Posterior vena cava (tissue), 2 donors: Measurements from ENCODE around the gene SCYL1. TPM values are rescaled to one million over a fixed set of nuclear protein-coding genes. Genes with fewer than 3 reads are reported as not detected.
"Not testable (repeated sequence)": the region's sequence is repeated elsewhere in the genome, so short reads cannot be mapped to it uniquely, and the experiment has no call there.

Experiments
- DNase-seq: peaks from one replicate; pipeline ENCODE4 v3.0.0-alpha.2; 2020; ENCODE audit warnings: low spot score
- intact Hi-C, 2 donors: fragments of 100-400 bp; cut with DNase I; formaldehyde crosslinking; loops; one replicate each; pipeline versions ENCODE4 v1.14.1 to v1.14.2; 2022 to 2023
- total RNA-seq, 2 donors: library from RNA; stranded (reverse); fragmentation: NEBNext Ultra II Directional; extraction: Animal tissue kit (Norgen Biotek cat#: 25700); gene quantifications; one replicate each; pipeline ENCODE4 v1.2.1, GENCODE V29; 2021
- donor health status: DM: yes; HTN: yes; CAD: no.
- donor health status: DM: yes; HTN: yes; CAD: no.

The SCYL1 gene
- total RNA-seq, 2 donors from 2014 or later = 66.3 to 74.3 TPM

DNA sequence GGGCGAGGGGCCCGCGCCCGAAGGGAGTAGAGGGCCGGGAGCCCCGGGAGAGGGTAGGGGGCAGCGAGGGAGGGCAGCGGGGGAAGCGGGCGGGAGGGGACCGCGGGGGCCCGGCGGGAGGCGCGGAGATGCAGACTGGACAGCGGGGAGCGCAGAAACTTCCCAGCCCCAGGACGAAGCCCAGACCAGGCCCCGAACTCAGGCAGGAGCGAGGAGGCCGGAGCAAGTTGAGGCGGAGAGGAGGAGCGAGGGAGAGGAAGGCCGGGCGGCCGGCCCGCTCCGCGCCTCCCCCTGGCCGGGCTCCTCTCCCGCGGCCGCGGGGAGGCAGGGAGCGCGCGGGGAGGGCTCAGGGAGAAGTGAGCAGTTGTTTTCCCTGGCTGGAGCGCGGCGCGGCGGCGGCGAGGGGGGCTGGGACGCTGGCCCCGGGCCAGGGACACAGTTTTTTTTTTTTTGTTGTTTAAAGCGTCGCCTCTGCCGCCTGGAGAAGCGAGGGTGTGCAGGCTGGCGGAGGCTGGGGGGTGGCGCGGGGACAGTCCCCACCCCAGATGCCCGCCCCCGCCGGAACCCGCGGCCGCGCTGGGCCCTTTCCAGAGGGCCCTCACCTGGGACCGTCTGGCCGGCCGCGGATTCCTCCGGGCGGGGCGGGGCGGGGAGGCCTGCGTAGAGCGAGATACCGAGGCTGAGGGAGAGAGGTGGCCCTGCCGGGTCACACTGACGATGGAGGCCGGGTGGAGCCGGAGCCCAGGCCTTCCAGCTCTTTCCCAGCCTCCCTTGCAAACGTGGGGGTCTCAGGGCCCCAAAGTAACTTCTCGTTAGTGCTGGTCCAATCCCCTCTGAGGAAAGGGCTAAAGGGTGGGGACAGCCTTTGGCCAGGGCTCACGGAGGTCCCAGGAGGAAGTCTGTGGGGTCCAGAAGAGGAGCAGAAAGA is 33.4 kb downstream of the SCYL1 start, which contains the start of gene LTBP3:
Gene LTBP3, minus strand, starts transcription at position 358 of the 928 bp plus-strand sequence. CDS start 400 bp downstream, outside the sequence.
- peak; percentile 94 for DNase-seq
- intact Hi-C loops = loop anchor here in 1 of 2 donors (5.0 kb wide), 1 partner anchor 404 kb away; the partner anchor contains the start of gene SART1

DNA sequence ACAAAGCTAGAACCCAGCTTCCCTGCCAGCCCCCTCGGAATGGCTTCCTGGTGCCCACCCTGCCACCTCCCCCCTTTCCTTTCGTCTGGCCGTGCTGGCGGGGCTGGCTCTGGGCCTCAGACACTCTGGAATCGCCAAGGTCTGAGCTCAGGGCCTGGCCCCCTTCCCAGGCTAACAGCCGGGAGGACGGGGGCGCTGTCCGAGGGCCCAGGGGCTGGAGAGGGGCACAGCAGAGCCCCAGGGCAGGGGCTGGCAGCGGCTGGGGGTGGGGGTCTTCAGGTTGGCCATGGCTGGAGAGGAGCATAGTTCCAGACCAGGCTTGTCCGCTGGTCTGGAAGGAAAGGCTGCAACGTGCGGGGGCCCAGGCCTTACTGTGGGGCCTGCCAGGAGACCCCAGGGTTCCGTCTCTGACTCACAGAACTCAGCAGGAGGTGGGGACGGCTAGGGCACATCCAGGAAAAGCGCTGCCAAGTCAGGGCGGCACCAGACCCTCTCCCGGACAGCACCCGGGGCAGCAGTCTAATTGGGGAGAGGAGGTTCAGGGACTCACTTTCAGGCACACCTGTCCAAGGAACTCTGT is 34.1 kb downstream of the SCYL1 start:
- intact Hi-C loops = loop anchor here in 1 of 2 donors (5.0 kb wide), 1 partner anchor 403 kb away; the partner anchor contains the start of gene SART1
- no peak for DNase-seq

GRCh38 chr11:65559535-65559934 is 34.7 kb downstream of the SCYL1 start:
- DNase-seq = no peak
- intact Hi-C loops = loop anchor here in 1 of 2 donors (5.0 kb wide), 1 partner anchor 403 kb away; the partner anchor contains the start of gene SART1

- intact Hi-C loops = loop anchor here in 1 of 2 donors (5.0 kb wide), 1 partner anchor 402 kb away; the partner anchor contains the start of gene SART1
- no peak for DNase-seq
These were observed 35.2 kb downstream of the SCYL1 start for GRCh38 chr11:65559951-65560537.

GRCh38 chr11:65560555-65561418 is 35.9 kb downstream of the SCYL1 start:
- intact Hi-C loops = no loop called here

GRCh38 chr11:65562020-65562419 is 37.1 kb downstream of the SCYL1 start:
- intact Hi-C loops = no loop called here
- DNase-seq = no peak

More at GRCh38 chr11:65560555-65561418, 35.9 kb downstream of the SCYL1 start:
- DNase-seq = no peak

DNA sequence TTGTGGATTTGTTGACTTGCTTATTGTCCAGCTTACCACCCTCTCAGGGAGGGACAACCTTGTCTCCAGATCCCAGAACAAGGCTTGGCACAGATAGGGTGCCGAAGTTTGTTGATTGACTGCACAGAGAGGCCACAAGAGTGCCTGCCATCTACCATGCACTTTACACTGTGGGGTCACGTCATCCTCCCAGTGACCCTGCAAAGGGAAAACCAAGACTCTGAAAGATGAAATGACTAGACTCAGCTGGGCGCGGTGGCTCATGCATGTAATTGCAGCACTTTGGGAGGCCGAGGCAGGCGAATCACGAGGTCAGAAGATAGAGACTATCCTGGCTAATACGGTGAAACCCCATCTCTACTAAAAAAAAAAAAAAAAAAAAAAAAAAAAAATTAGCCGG is 37.9 kb downstream of the SCYL1 start:
- intact Hi-C loops = no loop called here
- no peak for DNase-seq

DNA sequence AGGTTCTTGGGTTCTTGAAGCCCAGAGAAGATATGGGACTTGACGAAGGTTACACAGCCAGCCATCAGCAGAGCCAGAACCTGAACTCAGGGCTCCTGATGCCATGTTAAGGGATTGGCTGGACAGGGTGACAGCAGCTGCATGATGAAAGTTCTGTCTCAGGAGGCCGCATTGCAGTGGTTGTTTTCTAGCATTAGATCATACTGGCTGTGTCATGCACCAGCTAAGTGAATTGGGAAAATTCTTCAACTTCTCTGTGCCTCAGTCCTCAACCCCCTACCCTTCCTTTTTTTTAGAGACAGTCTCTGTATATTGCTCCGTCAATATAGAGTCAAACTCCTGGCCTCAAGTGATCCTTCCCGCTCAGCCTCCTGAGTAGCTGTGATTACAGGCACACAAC is 38.7 kb downstream of the SCYL1 start:
- intact Hi-C loops = no loop called here

DNA sequence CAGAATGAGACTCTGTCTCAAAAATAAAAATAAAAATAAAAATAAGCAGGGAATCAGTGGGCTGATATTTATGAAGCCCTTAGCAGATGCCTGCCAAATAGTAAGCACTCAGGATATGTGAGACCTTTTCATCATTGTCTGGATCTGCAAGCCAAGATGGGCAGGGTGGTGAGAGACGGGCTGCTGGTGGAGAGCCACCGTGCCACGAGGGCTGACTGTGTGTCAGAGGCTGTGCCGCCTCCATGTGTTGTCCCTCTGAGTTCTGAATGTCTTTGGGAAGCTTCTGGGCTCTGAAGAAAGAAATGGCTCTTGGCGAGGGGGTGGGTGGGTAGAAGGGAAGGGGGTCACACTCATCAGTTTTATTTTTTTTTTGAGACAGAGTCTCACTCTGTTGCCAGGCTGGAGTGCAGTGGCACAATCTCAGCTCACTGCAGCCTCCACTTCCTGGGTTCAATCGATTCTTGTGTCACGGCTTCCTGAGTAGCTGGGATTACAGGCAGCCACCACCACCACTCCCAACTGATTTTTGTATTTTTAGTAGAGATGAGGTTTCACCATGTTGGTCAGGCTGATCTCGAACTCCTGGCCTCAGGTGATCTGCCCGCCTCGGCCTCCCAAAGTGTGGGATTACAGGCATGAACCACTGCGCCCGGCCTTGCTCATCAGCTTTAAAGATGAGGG is 40.1 kb downstream of the SCYL1 start:
- intact Hi-C loops, DNase-seq: not testable (repeated sequence)

More for the DNA sequence above, 38.7 kb downstream of the SCYL1 start:
- DNase-seq = no peak

DNA sequence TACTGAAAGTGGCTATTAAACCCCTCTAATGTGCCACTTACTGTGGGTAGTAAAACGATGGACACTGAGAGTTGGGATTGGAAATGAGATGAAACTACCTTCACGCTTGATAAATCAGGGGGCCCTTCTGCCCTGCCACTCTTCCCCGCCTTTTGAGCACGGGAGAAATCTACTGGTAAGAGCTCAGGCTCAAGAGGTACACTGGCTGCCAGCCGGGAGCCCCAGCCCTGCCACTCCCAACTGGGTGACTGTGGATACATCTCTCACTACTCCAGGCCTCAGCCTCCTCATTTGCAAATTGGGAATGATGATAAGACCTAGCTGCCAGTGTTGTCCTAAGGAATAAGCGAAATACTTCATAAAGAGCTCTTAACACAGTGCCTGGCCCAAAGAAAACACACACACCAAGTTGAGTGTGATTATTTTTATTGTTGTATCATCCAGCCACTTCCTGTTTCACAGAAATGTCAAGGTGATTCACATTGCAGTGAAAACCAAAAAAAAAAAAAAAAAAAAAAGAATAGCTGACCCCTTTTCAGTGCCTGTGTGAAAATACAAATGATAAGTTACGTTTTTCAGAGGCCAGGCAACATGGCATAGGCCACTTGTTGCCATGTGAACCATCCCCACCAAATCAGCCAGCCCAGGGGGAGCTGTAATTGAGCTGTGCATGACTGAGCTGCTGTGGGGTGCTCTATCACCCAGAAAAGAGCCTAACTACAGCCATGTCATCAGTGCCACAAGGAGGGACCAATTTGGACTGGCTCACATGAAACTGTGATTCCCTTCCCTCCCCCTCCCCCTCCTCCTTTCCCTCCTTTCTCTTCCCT is 41.0 kb downstream of the SCYL1 start:
- no peak for DNase-seq
- intact Hi-C loops = no loop called here

DNA sequence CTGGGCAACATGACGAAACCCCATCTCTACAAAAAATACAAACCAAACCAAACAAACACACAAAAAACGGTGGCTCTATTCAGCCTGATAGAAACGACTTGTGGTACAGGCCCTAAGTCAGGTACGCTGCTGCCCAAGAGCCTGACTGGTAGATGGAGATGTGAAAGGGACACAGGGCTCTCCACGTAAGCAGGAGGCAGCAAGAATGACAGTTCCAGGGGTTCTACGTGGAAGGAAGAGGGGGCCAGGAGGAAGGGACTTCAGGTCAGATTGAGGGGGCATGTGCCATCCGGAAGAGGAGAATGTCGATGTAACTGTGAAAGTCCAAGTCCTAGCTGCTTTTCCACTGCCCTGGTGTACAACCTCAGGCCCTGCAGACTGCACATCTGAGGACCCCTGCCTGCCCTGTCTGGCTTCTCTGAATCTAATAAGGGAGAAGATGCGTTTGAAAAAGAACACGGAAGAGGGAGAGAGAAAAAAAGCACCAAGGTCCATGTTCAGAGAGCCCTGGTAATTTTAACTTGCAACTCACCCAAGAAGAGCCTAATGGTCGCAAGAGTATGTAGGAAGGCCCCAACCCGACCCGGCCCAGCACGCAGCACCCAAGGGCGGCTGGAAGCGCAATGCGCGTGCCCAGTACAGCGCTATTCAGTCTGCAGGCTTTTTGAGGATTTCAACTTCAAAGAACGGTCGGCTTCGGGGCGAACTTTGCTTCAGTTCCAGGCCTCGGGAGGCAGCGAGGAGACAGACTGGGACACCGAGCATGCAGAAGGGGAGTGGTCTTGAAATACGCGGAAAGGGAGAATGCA is 44.5 kb downstream of the SCYL1 start:
- DNase-seq = no peak
- intact Hi-C loops = no loop called here

GRCh38 chr11:65569973-65570918 is 45.4 kb downstream of the SCYL1 start, which contains the start of gene ZNRD2:
TSS of gene ZNRD2 (plus strand) at chr11:65570477. CDS start at chr11:65570492, 15 bp downstream.
- intact Hi-C loops = no loop called here
- DNase-seq = peak; percentile 100

GRCh38 chr11:65571420-65571819 is 46.5 kb downstream of the SCYL1 start:
- intact Hi-C loops = no loop called here
- no peak for DNase-seq

GRCh38 chr11:65571940-65572339 is 47.1 kb downstream of the SCYL1 start:
- DNase-seq = no peak
- intact Hi-C loops = no loop called here

- intact Hi-C loops = no loop called here
- peak; percentile 97 for DNase-seq
These were observed 47.6 kb downstream of the SCYL1 start, which contains the start of gene FAM89B for GRCh38 chr11:65572356-65573051. TSS of gene FAM89B (plus strand) at chr11:65572538. CDS start at chr11:65572670, 132 bp downstream.
